ENCODE measurements around the gene ALK. TPM values are rescaled to one million over a fixed set of nuclear protein-coding genes. Genes with fewer than 3 reads are reported as not detected.

The ALK gene
- total RNA-seq, 3 donors from 2014 or later, result 0.07 to 2.4 (median 0.09) TPM

GRCh38 chr2:29583548-29584156, 337.7 kb downstream of the ALK start:
- DNase-seq (no peak), ATAC-seq (no peak)
- intact Hi-C loops (cut with DNase I, micrococcal nuclease), result no loop called here
- H3K4me1 ChIP-seq (ENCODE audit: low read depth), result no peaks in the 10 kb centered on the region
- H3K4me3 ChIP-seq, result no peak overlapping the region
- H3K9me3 ChIP-seq, result no peaks in the 10 kb centered on the region
- TF ChIP-seq CTCF (IDR thresholded peaks at IDR 0.05), result no peak
- H3K36me3 ChIP-seq (ENCODE audit: low read depth), result no peaks in the 10 kb centered on the region

- DNase-seq, result no peak
- Histone ChIP-seq H3K9me3 (no peaks in the 10 kb centered on the region), H3K36me3 (ENCODE audit: low read depth) (no peaks in the 10 kb centered on the region), H3K4me3 (no peak overlapping the region), H3K4me1 (ENCODE audit: low read depth) (no peaks in the 10 kb centered on the region)
- intact Hi-C loops (cut with DNase I, micrococcal nuclease), result no loop called here
- ATAC-seq, result no peak
- TF ChIP-seq CTCF (IDR thresholded peaks at IDR 0.05), result no peak
Measured at GRCh38 chr2:29583104-29583503, 338.3 kb downstream of the ALK start.

GRCh38 chr2:29582062-29582461, 339.3 kb downstream of the ALK start:
- no peaks in the 10 kb centered on the region for H3K9me3 ChIP-seq
- intact Hi-C loops (cut with DNase I, micrococcal nuclease), result no loop called here
- no peak for TF ChIP-seq CTCF (IDR thresholded peaks at IDR 0.05)
- DNase-seq, result no peak
- ATAC-seq, result no peak
- no peak overlapping the region for H3K4me3 ChIP-seq
- H3K4me1 ChIP-seq (ENCODE audit: low read depth), result no peaks in the 10 kb centered on the region
- no peaks in the 10 kb centered on the region for H3K36me3 ChIP-seq (ENCODE audit: low read depth)

- no peak overlapping the region for H3K4me3 ChIP-seq
- intact Hi-C loops (cut with DNase I, micrococcal nuclease), result no loop called here
- DNase-seq (no peak), ATAC-seq (no peak)
- H3K4me1 ChIP-seq (ENCODE audit: low read depth), result no peaks in the 10 kb centered on the region
- H3K36me3 ChIP-seq (ENCODE audit: low read depth), result no peaks in the 10 kb centered on the region
- TF ChIP-seq CTCF (IDR thresholded peaks at IDR 0.05), result no peak
- H3K9me3 ChIP-seq, result no peaks in the 10 kb centered on the region
Measured at GRCh38 chr2:29580223-29580622, 341.2 kb downstream of the ALK start.

- Histone ChIP-seq H3K4me3 (no peak overlapping the region), H3K9me3 (no peaks in the 10 kb centered on the region), H3K36me3 (ENCODE audit: low read depth) (no peaks in the 10 kb centered on the region), H3K4me1 (ENCODE audit: low read depth) (no peaks in the 10 kb centered on the region)
- no peak for DNase-seq
- TF ChIP-seq CTCF (IDR thresholded peaks at IDR 0.05), result no peak
- no peak for ATAC-seq
- intact Hi-C loops (cut with DNase I, micrococcal nuclease), result no loop called here
Measured at GRCh38 chr2:29579495-29580169, 341.8 kb downstream of the ALK start.

Data from mucosa of descending colon (tissue), 3 donors.